ENCODE data around the gene LYSMD2.

DNA sequence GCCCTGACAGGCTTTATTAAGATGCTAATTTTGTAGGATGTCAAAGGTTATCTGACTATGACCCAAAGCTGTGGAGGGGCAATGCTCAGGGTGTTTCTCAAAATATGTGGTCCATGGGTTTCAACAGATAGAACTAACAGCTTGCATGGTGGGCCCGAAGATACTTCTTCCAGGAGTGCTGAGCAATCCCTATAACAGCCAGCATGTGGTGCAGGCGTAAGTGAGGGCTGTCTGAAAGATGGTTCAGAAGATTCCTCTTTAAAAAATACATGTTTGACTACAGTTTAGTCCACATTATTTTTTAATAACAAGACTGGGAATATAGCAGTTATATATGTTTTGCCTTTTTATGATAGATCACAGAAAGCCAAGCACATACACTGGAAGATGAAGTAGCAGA is 48.6 kb downstream of the LYSMD2 start:
- no peak for TF ChIP-seq CTCF (IDR thresholded peaks at IDR 0.05)
- TF ChIP-seq EZH2 (IDR thresholded peaks at IDR 0.05) = no peak
- no peak for TF ChIP-seq EZH2phosphoT487 (IDR thresholded peaks at IDR 0.05)

All from neural progenitor cell (in vitro differentiated cells).